HFF-Myc (cell line): ENCODE results near the gene GUF1.

Experiments used
- DNase-seq: peaks from one replicate; pipeline ENCODE4 v3.0.0-alpha.2; 2011; ENCODE audit warnings: low read depth; ENCODE audit errors: extremely low read depth
- H3K4me3 ChIP-seq: replicated peaks from 2 replicates; pipeline ENCODE4 v1.5.1; 2011; ENCODE audit warnings: low read depth, mild to moderate bottlenecking, control low read depth, low read length
- CTCF ChIP-seq: IDR thresholded peaks from 2 replicates; pipeline ENCODE4 v1.5.1; 2012; ENCODE audit warnings: mild to moderate bottlenecking, low read depth, low read length, control low read depth; ENCODE audit errors: missing control alignments

Gene GUF1

GRCh38 chr4:44668526-44668925 lies 9.7 kb upstream of the GUF1 start:
- H3K4me3 ChIP-seq: no peak overlapping the region
- no peak for TF ChIP-seq CTCF
- DNase-seq: no peak

DNA sequence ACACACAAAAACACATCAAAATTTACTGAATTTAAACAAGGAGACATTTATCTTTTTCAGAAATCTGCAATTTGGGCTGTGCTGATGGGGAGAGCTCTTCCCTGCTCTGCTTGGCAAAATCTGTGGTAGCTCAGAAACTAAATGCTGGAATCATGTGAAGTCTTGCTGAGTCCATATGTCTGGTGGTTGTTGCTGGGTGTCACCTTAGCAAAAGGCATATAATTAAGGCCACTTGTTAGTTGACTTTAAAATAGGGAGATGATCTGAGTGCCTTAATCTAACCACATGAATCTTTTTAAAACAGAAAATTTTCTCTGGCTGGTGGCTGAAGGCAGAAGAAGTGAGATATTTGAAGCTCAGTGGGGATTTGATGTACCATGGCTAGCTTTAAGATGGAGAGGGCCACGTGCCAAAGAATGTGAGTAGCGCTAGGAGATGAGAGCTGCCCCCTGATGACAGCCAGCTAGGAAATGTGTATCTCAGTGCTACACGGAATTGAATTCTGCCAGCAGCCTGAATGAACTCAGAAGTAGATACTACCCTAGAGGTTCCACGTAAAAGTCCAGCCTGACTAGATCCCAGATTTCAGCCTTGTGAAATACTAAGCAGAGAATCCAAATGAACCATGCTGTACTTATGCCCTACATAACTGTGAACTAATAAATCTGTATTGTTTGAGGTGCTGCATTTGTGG lies 7.6 kb upstream of the GUF1 start:
- no peak for DNase-seq
- H3K4me3 ChIP-seq: no peak overlapping the region
- TF ChIP-seq CTCF: no peak

GRCh38 chr4:44671636-44672035 lies 6.6 kb upstream of the GUF1 start:
- no peak overlapping the region for H3K4me3 ChIP-seq
- TF ChIP-seq CTCF: no peak
- DNase-seq: no peak

GRCh38 chr4:44674471-44674870 lies 3.7 kb upstream of the GUF1 start:
- no peak for DNase-seq
- H3K4me3 ChIP-seq: no peak overlapping the region
- TF ChIP-seq CTCF: no peak

DNA sequence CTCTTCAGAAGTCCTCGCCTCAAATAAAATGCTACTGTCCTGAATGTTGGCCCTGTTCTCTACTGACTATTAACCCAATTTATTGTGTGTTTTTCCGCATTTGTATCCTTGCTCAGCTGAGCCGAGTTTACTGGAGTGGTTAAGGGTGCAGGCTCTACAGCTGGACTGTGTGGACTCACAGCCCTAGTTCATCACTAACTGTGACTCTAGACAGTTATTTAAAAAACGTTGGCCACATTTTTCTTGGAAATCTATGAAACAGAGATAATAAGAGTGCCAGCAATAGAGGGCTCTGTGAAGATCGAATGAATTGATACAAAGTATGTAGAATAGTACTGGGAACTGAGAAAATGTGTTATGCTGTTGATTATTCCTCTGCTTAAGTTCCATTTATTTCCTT lies 2.9 kb upstream of the GUF1 start:
- DNase-seq: no peak
- no peak overlapping the region for H3K4me3 ChIP-seq
- TF ChIP-seq CTCF: no peak

- no peak for TF ChIP-seq CTCF
- DNase-seq: no peak
- peak overlapping the region; percentile 75 for H3K4me3 ChIP-seq
These were observed 840 bp downstream of the GUF1 start for GRCh38 chr4:44679060-44679459.

GRCh38 chr4:44684648-44685047 lies 6.4 kb downstream of the GUF1 start:
- no peak overlapping the region for H3K4me3 ChIP-seq
- DNase-seq: no peak
- no peak for TF ChIP-seq CTCF
